Superior temporal gyrus (tissue), 1 donor: ENCODE data around the gene C2CD2.

Experiments
- DNase-seq: peaks from one replicate; pipeline ENCODE4 v3.0.0-alpha.2; 2016; ENCODE audit errors: extremely low spot score

C2CD2 gene

DNA sequence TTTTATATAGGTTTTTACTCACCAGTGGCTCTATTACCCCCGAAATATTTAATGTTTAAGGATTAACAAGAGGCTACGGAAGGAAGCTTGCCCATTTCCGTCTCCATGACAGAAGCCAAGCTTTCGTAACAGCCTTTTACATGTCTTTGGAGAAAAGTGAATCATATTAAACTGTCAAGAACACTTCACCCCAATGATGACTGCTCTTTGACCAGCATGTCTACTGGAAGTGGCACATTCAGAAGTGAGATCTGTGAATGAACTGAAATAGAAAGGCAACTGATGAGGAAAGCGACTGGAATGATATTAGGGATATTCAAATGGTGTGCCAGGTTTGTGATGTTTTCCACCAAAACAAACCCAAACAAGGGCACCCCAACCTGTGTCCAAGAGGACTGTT is 66.2 kb downstream of the C2CD2 start:
- no peak for DNase-seq

DNA sequence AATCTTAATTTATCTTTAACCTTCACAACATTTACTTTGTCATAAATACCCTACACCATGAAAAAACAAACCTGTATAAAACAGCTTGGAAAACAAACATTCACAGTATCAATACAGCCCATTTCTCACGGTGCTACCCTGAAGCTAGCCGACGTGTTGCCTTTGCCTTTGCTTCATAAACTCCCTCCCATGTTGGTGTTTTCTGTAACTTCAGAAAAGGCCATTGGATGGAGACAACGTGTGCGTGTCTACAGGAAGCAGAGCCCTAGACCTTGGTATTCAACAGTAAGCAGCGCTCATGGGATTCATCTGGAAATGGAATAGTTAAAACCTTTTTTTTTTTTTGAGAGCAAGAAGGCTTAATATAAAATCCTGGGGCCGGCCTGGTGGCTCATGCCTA is 67.5 kb downstream of the C2CD2 start:
- no peak for DNase-seq

- DNase-seq, result no peak
Measured at GRCh38 chr21:41885341-41886024, 68.3 kb downstream of the C2CD2 start.

DNA sequence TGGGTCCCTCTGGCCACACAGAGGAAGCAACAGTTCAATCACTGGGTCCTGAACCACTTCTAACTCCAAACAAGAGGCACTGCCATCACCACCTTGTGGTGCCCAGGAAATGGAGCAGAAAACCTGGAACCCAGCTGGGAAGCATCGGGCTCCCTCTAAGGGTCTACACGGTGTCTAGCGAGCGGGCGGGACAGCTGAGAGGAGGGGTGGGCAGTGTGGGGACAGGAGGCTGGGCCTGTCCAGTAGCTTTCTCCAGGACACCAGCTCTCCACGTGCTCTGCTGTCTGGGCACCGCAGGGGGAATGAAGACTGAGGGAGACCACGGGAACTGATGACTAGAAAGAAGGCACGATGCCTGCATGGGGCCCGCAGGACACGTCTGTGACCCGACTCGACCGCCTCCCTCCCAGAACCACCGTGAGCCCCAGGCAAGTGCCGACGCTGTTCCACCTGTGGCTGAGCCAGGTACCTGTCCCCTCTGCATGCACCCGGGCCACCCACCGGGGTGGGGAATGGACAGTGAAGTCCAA is 69.3 kb downstream of the C2CD2 start:
- DNase-seq, result no peak

DNA sequence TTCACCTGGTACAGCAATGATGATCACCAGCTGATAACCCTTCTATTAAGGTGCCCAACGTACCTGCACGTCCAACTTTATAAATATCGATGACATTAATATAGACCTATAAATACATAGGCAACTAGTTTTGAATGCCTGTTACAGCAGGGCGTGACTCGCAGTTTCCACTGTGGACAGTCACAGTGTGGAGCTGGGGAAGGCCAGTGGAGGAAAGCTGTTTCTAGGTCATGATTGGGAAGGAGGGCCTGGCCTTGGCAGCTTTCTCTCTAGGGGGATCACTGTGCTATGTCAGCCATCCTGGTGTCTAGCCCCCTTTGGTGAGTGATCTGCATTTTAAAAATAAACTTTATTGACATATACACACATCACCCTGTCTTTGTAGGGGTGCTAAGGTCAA is 70.2 kb downstream of the C2CD2 start:
- no peak for DNase-seq

GRCh38 chr21:41881051-41881450 is 72.8 kb downstream of the C2CD2 start:
- DNase-seq, result no peak

DNA sequence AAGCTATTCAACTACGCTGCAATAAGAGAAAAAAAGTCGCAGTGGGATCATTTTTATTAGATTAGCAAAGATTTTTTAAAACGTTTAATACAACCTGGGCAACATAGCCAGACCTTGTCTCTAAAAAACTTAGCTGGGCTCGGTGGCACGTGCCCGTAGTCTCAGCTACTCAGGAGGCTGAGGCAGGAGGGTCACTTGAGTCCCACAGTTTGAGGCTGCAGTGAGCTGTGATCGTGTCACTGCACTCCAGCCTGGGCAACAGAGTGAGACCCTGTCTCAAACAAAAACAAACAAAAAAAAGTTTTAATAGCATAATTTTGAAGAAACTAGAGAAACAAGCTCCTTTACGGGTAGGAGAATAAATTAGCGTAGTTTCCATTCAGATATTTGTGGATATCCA is 73.7 kb downstream of the C2CD2 start:
- DNase-seq, result no peak

DNA sequence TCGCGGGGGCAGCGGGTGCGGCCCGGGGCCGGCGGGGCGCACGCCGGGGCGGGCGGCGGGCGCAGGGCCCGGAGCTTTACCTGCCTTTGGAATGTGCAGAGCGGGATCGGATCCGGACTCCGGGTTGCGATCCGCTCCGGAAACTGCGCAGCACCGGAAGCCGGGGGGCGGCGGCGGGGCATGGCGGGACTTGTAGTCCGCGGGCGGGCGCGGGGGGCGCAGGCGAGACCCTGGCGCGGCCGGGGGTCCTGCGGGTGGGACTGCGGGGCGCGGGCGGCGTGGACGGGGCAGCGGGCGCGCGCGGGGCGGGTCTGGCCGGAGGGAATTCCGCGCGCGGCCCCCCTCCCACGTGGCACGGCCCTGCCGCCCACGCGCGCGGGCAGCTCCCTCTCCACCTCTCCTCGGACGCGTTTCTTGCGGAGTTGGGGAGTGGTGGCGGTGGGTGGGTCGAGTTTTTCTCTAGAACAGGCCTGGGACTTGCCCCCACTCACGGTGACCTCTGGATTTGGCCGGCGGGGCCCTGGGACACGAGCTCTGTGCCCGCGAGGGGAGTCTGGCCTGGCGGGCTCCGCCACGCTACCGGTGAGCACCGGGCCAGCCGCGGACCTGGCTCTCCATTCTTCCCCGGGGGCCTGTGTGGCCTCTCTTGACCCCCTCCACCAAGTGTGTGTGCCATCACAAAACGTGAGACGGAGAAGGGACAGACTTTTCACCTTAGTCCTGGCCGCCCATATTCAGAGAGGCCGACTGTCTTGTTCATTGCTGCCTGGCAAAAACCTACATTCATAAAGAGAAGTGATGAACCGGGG is 74.4 kb downstream of the C2CD2 start, which contains the start of gene PRDM15:
TSS of gene PRDM15 (minus strand) at position 155 of the 809 bp plus-strand sequence. CDS start 18,981 bp downstream, outside the sequence.
- peak; percentile 71 for DNase-seq

GRCh38 chr21:41878831-41879189 is 75.0 kb downstream of the C2CD2 start:
- peak; percentile 71 for DNase-seq

GRCh38 chr21:41877901-41878830 is 75.7 kb downstream of the C2CD2 start:
- peak; percentile 61 for DNase-seq

DNA sequence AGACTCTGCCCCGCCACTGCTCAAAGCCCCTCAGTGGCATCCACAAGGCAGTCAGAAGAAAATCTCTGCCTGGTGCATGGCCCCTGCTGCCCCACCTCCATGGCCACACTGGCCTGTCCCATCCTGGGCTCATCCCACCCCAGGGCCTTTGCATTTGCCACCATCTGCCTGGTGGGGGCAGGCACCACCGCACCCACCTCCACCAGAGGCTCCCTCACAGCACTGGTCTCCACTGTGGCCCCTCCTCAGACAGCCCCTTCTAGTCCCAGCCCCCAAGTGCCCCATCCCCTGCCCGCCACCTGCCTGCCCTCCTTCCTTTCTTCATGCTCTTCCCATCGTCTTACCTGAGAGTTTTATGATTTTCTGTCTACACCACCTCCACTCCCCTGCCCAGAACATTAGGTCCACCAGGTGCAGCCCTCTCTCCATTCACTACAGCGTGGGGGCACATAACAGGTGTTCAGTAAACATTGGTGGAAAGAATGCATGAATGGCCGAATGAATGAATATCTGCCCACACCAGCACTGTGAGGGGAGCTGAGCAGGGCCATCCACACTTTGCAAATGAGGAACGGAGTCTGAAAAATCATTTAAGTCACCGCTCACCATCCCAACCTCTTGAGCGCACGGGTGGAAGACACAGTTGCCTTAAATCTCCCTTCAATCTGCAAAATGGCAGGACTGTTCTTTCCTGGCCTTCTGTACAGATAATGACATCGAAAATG is 76.7 kb downstream of the C2CD2 start:
- DNase-seq, result no peak

DNA sequence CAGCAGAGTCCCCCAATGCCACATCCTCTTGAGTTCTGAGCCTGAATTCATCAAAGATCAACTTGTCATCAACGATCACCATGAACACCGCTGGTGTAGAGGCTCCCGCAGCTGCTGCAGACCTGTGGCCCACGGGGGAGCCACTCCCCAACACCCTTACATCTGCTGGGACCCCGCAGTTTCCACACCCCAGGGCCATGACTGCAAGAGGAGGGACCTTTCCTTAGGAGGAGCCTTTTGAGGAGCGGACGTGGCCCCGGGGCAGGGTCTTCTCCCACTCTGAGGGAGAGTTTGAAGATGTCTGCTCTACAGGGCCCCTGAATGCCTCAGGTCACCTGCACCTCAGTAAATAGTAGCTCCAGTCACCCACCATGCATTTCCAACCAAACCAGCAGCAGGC is 77.4 kb downstream of the C2CD2 start:
- DNase-seq, result no peak

DNA sequence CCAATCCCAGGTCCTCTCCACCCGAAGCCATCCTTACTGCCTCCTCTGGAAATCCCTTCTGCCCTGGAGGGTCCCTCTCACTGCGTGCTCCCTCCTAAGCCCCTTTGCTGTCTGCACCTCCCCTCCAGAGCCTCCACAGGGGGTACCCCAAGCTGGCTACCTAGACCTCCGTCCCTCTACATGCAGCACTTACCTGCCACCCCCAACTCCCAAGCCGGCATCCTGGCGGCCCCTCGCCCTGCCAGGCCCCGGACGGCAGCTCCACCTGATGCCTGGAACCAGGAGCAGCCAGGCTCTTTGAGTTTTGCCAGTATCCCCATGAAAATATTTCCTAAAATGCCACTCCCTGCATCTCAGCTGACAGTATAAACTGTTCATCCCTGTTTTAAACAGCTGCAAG is 78.7 kb downstream of the C2CD2 start:
- no peak for DNase-seq

DNA sequence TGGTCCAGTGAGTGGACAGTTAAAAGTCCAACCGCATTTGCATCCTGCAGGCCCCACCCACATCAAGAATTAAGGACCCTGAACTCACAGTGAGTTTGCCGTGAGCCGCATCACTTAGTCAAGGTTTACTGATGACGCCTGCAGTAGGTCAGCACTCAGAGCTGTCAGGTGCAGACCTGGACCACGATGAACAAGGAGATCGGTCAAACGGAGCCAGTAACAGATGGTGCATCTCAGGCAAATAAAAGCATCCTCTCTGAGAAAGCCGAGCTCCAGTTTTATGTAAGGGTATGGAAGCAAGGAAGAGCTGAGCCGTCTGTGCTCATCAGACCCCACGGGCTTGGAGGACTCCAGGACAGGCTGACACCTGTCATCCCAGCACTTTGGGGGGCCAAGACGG is 79.2 kb downstream of the C2CD2 start:
- DNase-seq, result no peak

DNA sequence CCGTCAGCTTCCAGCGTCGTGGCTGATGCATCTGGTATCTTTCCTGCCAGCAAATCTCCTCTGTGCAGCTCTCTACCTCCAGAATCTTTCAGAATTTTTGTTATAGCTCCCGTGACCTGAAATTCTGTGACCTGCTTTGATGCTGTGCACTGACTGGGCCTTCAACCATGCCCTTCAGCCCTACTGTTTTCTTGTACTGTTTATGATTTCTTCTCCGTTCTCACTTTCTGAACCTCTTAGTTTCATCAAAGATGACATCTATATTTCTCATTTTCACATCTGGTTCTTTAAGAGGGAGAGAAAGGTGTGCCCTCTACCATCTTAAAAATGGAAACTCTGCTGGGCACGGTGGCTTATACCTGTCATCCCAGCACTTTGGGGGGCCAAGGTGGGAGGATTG is 80.4 kb downstream of the C2CD2 start:
- no peak for DNase-seq

- no peak for DNase-seq
Measured at GRCh38 chr21:41873005-41873404, 80.8 kb downstream of the C2CD2 start.

DNA sequence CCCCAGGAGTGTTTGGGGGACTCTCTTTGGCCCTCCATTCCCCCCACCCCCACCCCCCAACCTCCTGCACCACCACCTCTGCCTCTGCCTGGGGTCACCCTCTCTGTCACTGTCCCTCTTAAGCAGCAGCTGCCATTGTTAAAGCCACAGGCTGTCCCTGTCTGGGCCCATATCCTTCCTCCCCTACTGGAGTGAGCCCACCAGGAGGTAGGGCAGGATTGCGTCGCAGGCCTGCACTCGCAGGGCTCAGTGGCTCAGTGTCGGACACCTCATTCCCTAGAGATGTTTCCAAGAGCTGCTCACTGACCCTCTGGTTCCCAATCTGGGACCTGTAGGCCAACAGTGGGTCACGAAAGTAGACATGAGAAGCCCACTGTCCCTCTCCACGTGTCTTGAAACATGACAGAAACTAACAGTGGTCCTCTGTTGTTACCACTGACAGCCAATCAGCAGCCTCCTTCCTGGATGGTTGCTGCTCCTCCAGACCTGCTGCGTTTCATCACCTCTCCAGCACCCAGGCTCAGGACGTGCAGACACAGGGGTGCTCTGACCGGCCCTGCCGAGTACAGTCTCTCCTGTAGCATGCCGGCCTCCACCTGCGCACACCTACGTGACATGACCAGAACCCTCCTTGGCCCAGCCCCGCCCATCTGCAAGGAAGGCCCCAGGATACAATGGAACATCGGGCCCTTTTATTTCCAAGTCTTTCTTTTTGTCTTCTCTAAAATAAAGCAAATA is 82.4 kb downstream of the C2CD2 start:
- no peak for DNase-seq

- no peak for DNase-seq
Measured at GRCh38 chr21:41869771-41870170, 84.0 kb downstream of the C2CD2 start.

- no peak for DNase-seq
Measured at GRCh38 chr21:41868062-41868710, 85.6 kb downstream of the C2CD2 start.

DNA sequence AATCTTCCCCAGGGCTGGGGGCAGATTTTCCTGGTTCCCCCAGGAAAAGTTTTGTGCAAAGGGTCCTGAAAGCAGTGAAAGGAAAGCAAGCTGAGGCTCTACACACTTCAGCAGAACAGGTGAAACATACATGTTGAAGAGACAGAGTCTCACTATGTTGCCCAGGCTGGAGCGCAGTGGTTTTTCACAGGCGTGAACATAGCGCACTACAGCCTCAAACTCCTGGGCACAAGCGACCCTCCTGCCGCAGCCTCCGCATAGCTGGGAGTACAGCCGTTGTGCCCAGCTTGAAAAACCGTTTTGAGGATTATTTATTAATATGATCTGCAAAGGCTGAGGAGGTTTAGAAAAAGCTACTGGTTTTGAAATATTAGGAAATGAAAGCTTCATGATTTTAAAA is 86.5 kb downstream of the C2CD2 start:
- no peak for DNase-seq
